22Rv1 (cell line): Measurements from ENCODE around the gene TNS3.

Experiments
- H3K27ac ChIP-seq: fragments of 450-650 bp; 2 replicates; pipeline ENCODE4 v1.5.1; 2017
- CTCF ChIP-seq: fragments of 450-650 bp; IDR thresholded peaks from 2 replicates; pipeline ENCODE4 v1.5.1; 2017; ENCODE audit warnings: mild to moderate bottlenecking
- ZFX ChIP-seq: fragments of 450-650 bp; IDR thresholded peaks from 2 replicates; pipeline ENCODE4 v1.6.1; 2017; ENCODE audit warnings: antibody characterized with exemption, borderline replicate concordance

Gene TNS3

GRCh38 chr7:47514818-47515217, 67.1 kb downstream of the TNS3 start:
- H3K27ac ChIP-seq: no peak overlapping the region
- TF ChIP-seq ZFX (no peak), CTCF (no peak)

GRCh38 chr7:47514367-47514766, 67.5 kb downstream of the TNS3 start:
- TF ChIP-seq CTCF (no peak), ZFX (no peak)
- no peak overlapping the region for H3K27ac ChIP-seq

- TF ChIP-seq ZFX: no peak
- TF ChIP-seq CTCF: no peak
- H3K27ac ChIP-seq: no peak overlapping the region
These were observed 68.1 kb downstream of the TNS3 start for GRCh38 chr7:47513741-47514241.

- TF ChIP-seq CTCF (no peak), ZFX (no peak)
- no peak overlapping the region for H3K27ac ChIP-seq
These were observed 69.3 kb downstream of the TNS3 start for GRCh38 chr7:47512481-47513176.

- H3K27ac ChIP-seq: no peak overlapping the region
- no peak for TF ChIP-seq ZFX
- TF ChIP-seq CTCF: no peak
These were observed 70.1 kb downstream of the TNS3 start for GRCh38 chr7:47511699-47512370.

GRCh38 chr7:47510786-47511185, 71.1 kb downstream of the TNS3 start:
- H3K27ac ChIP-seq: no peak overlapping the region

More at GRCh38 chr7:47510786-47511185, 71.1 kb downstream of the TNS3 start:
- TF ChIP-seq ZFX (no peak), CTCF (no peak)
